ENCODE results near the gene SDK1.

DNA sequence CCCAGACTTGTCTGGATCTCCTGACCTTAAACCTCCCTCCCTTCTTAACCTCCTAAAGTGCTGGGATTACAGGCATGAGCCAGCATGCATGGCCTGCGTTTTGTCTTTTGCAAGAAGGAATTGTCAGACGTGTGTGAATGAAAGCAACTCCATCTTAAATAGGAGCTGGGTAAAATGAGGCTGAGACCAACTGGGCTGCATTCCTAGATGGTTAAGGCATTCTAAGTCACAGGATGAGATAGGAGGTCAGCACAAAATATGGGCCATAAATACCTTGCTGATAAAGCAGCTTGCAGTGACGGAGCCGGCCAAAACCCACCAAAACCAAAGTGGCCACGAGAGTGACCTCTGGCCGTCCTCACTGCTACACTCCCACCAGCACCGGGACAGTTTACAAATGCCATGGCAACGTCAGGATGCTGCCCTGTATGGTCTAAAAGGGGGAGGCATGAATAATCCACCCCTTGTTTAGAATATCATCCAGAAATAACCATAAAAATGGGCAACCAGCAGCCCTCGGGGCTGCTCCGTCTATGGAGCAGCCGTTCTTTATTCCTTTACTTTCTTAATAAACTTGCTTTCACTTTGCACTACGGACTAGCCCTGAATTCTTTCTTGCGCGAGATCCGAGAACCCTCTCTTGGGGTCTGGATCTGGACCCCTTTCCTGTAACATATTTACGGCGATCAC is 41.2 kb upstream of the SDK1 start:
- TF ChIP-seq POLR2A (IDR thresholded peaks at IDR 0.05) = no peak
- TF ChIP-seq, protein P1, sequence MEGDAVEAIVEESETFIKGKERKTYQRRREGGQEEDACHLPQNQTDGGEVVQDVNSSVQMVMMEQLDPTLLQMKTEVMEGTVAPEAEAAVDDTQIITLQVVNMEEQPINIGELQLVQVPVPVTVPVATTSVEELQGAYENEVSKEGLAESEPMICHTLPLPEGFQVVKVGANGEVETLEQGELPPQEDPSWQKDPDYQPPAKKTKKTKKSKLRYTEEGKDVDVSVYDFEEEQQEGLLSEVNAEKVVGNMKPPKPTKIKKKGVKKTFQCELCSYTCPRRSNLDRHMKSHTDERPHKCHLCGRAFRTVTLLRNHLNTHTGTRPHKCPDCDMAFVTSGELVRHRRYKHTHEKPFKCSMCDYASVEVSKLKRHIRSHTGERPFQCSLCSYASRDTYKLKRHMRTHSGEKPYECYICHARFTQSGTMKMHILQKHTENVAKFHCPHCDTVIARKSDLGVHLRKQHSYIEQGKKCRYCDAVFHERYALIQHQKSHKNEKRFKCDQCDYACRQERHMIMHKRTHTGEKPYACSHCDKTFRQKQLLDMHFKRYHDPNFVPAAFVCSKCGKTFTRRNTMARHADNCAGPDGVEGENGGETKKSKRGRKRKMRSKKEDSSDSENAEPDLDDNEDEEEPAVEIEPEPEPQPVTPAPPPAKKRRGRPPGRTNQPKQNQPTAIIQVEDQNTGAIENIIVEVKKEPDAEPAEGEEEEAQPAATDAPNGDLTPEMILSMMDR (IDR thresholded peaks at IDR 0.05) = no peak
